Mucosa of descending colon (tissue), 3 donors: ENCODE data around the gene ATAD1. TPM values are rescaled to one million over a fixed set of nuclear protein-coding genes. Genes with fewer than 3 reads are reported as not detected.
A peak's percentile ranks its signal among the peaks of the same experiment; 100 is the strongest.

Experiments used
- ATAC-seq: fragments of 200-7000 bp; cut with Tn5 transposase; one replicate; pipeline ENCODE4 v1.9.1; 2020; ENCODE audit warnings: mild to moderate bottlenecking, moderate library complexity
- DNase-seq, 3 donors: peaks; one replicate each; pipeline ENCODE4 v3.0.0-alpha.2; 2020
- H3K36me3 ChIP-seq: fragments of 200-600 bp; one replicate; pipeline ENCODE4 v1.8.0; 2021; ENCODE audit warnings: low read depth, mild to moderate bottlenecking
- H3K4me1 ChIP-seq: fragments of 200-600 bp; one replicate; pipeline ENCODE4 v1.8.0; 2021; ENCODE audit warnings: low read depth, mild to moderate bottlenecking
- H3K4me3 ChIP-seq: fragments of 200-600 bp; one replicate; pipeline ENCODE4 v1.8.0; 2021; ENCODE audit warnings: mild to moderate bottlenecking
- H3K9me3 ChIP-seq: fragments of 200-600 bp; one replicate; pipeline ENCODE4 v1.8.0; 2021; ENCODE audit warnings: mild to moderate bottlenecking
- CTCF ChIP-seq: fragments of 200-600 bp; IDR thresholded peaks from one replicate; pipeline ENCODE4 v1.8.0; 2022; ENCODE audit warnings: antibody characterized with exemption, mild to moderate bottlenecking
- intact Hi-C, 2 donors: fragments of 100-400 bp; cut with DNase I in 1 of 2; cut with micrococcal nuclease in 1 of 2; formaldehyde crosslinking; loops; one replicate each; pipeline versions ENCODE4 v1.11.0 to v1.11.1; 2022; cut with DNase I, micrococcal nuclease
- total RNA-seq, 3 donors: library from RNA; stranded (reverse); fragmentation: NEBNext Ultra II Directional in 2 of 3; extraction: Animal tissue kit (Norgen Biotek cat#: 25700) in 2 of 3; gene quantifications; one replicate each; pipeline versions ENCODE4 v1.2.1 to v1.2.4, GENCODE V29; 2021 to 2023
- donor health status: DM: no; HTN: no; CAD: no; lungs with moderate emphysema.
- donor health status: DM: no; HTN: no; CAD: no.
- donor health status: DM: no; HTN: yes; CAD: no.

The ATAD1 gene
- total RNA-seq, 3 donors from 2014 or later: 47.7 to 60.6 (median 51.6) TPM

DNA sequence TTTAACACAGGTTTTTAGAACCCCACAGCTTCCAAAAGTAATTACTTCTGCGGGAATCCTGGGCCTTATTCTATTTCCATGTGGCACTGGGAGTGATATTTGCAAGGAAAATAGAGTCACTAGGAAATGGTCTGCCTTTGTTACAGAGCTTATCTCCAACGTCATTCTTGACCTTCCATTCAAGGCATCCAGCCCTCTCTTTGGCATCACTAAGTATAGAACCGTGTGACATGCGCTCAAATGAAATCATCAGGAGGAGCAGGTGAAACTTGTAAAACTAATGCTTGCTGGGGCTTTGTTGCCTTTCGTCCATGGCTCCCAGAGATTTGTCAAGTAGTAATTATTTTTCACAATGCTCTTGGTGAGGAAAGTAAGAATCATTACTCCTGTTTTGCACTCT is 84.9 kb downstream of the ATAD1 start:
- ATAC-seq: no peak
- Histone ChIP-seq H3K36me3 (no peaks in the 10 kb centered on the region), H3K4me1 (no peaks in the 10 kb centered on the region), H3K4me3 (no peak overlapping the region), H3K9me3 (no peaks in the 10 kb centered on the region)
- no peak for DNase-seq
- intact Hi-C loops: loop anchor here (5.0 to 10.0 kb wide), 3 partner anchors 76 to 198 kb away; partner anchors contain the start of gene PAPSS2 (in 2 of the 2)
- TF ChIP-seq CTCF: no peak

GRCh38 chr10:87729940-87730339 is 88.1 kb downstream of the ATAD1 start:
- intact Hi-C loops: loop anchor here (5.0 to 10.0 kb wide), 3 partner anchors 73 to 195 kb away; partner anchors contain the start of gene PAPSS2 (in 2 of the 2)

DNA sequence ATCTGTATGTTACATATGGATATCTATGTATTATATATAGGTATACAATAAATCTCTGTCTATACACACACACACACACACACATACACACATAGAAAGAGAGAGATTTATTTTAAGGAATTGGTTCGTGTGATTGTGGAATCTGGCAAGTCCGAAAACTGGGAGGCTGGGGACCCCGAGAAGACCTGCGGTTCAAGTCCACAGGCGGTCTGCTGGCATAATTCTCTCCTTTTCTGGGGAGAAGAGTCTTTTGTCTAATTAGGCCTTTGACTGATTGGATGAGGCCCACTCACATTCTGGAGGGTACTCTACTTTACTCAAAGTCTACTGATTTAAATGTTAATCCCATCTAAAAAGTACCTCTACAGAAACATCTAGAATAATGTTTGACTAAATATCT is 93.2 kb downstream of the ATAD1 start:
- TF ChIP-seq CTCF: no peak
- Histone ChIP-seq H3K9me3 (no peaks in the 10 kb centered on the region), H3K4me1 (peaks cover 27% of the 10 kb centered on the region), H3K36me3 (no peaks in the 10 kb centered on the region), H3K4me3 (no peak overlapping the region)
- intact Hi-C loops: no loop called here
- DNase-seq: no peak
- ATAC-seq: no peak

More at GRCh38 chr10:87729940-87730339, 88.1 kb downstream of the ATAD1 start:
- Histone ChIP-seq H3K36me3 (no peaks in the 10 kb centered on the region), H3K4me1 (no peaks in the 10 kb centered on the region), H3K4me3 (no peak overlapping the region), H3K9me3 (no peaks in the 10 kb centered on the region)
- DNase-seq: no peak
- no peak for TF ChIP-seq CTCF
- ATAC-seq: no peak

- ATAC-seq: peak; percentile 93
- intact Hi-C loops: no loop called here
- peaks cover 27% of the 10 kb centered on the region for H3K4me1 ChIP-seq
- H3K4me3 ChIP-seq: no peak overlapping the region
- no peaks in the 10 kb centered on the region for H3K9me3 ChIP-seq
- no peaks in the 10 kb centered on the region for H3K36me3 ChIP-seq
- no peak for TF ChIP-seq CTCF
- DNase-seq: peak in 1 of 3 donors; percentile 30
These were observed 94.5 kb downstream of the ATAD1 start for GRCh38 chr10:87723500-87723899.

DNA sequence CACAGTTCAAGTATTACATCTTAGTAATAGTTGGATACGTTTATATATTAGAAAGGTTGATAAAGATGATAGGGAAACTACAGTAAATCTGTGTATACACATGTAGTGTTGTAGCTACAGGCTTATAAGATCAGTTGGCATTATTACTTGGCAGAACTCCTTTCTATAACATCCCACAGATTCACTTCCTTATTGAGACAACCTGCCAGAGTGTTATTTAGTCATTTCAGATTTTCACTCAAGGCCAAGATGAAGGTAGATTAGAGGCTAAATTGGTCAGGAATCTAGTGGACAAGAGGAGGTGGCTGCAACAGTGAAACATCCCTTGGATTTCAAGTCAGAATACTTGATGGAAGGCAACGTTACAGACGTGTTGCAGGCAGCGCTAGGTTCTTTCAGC is 95.3 kb downstream of the ATAD1 start:
- intact Hi-C loops: no loop called here
- DNase-seq (no peak), ATAC-seq (peak; percentile 83)
- Histone ChIP-seq H3K4me1 (peaks cover 27% of the 10 kb centered on the region), H3K4me3 (no peak overlapping the region), H3K9me3 (no peaks in the 10 kb centered on the region), H3K36me3 (no peaks in the 10 kb centered on the region)
- no peak for TF ChIP-seq CTCF

DNA sequence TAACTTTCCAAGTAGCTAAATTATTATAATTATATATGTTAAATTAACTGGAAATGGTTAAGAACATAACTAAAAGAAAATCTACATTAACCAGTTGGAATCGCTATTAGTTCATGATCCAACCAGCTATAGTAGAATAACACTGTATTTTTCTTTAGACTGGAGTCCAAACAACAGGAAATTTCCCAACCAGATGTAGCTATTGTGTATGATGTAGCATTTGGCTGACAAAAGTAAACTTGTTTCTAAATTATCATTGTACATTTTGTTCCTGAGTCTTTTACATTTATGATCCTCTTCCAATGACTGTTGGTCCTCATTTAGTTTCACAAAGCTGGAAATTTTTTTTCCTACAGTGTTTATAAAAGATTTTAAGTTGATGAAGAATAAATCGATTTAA is 96.2 kb downstream of the ATAD1 start:
- no peak for TF ChIP-seq CTCF
- H3K36me3 ChIP-seq: no peaks in the 10 kb centered on the region
- H3K9me3 ChIP-seq: no peaks in the 10 kb centered on the region
- H3K4me3 ChIP-seq: no peak overlapping the region
- DNase-seq: no peak
- H3K4me1 ChIP-seq: peaks cover 27% of the 10 kb centered on the region
- intact Hi-C loops: no loop called here
- ATAC-seq: no peak
